AG08396 (cell line): ENCODE data around the gene GPR78.

Source experiments
- DNase-seq: peaks from one replicate; pipeline ENCODE4 v3.0.0; 2012; ENCODE audit warnings: low spot score, mixed read lengths

GPR78 gene

DNA sequence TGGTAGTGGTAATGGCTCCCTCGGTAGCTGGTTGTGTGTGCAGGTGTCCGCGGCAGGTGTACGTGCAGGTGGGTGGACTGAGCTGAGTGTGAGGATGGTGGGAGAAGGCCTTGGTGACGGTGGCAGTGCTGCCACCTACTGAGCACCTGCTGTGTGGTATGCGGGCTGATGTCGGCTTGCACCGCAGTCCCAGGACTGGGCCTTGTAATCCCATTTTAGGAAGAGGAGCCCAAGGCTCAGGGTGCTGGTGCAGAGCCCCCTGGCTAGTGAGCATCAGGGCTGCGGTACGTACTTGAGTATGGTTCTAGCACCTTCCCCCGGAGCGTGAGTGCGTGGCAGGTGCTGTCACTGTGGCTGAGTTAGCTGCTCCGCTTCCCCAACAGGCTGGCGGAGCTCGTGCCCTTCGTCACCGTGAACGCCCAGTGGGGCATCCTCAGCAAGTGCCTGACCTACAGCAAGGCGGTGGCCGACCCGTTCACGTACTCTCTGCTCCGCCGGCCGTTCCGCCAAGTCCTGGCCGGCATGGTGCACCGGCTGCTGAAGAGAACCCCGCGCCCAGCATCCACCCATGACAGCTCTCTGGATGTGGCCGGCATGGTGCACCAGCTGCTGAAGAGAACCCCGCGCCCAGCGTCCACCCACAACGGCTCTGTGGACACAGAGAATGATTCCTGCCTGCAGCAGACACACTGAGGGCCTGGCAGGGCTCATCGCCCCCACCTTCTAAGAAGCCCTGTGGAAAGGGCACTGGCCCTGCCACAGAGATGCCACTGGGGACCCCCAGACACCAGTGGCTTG, 6.7 kb downstream of the GPR78 start:
- no peak for DNase-seq

DNA sequence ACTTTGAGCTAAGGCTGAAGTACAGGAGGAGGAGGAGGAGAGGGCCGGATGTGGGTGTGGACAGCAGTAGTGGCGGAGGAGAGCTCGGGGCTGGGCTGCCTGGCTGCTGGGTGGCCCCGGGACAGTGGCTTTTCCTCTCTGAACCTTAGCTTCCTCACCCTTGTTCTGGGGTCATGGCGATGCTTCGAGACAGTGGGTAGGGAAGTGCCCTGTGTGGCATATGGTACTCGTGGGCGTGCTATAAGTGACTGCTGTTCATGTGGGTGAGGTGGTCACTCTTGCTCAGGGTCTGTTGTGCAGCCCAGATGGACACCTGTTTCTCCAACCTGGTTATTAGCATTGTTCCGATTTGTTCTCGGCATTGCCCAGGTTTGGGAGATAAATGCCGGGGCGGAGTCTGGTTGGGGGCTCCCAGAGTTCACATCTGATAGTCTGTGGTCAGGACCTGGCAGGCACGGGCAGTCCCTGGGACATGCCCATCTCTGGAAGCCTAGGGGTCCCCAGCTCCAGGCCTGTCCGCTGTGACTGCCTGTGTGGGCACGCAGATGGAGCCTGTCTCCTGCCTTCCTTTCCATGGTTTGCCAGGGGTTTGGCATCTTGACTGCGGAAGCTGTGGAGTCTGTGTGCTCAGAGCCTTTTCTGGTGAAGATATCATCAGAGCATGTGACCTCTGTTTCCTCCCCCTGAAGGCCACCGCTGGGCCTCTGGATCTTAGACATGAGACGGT, 7.4 kb downstream of the GPR78 start:
- no peak for DNase-seq

DNA sequence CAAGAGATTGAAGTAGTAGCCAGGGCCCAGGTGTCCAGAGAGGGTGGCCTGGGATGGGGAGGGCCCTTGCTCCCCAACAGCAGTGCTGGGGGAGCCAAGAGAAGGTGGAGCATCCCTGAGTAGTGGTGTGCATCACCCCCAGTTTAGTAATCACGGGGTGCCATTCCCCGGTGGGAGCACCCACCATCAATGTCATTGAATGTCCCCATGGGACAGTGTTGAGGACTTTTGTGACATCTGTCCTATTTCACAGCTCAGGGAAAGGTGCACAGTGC, 7.9 kb downstream of the GPR78 start:
- DNase-seq: no peak

DNA sequence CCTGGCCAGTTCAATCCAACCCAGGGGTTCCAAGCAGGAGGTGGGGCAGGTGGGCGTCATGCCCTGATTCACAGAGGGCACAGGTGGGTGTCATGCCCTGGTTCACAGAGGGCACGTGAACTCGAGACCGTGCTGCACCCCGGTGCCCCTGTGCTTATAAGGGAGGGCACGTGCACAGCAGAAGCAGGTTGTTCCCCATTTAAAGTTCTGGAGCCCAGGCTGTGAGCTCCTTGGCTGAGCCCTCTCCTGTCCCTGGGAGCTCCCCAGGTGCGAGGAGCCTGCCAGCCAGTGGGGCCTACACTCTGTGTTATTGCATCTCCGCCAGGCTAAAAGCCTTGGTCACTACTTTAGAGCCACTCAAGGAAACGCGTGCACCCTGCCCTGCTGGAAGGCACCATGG, 9.1 kb downstream of the GPR78 start:
- no peak for DNase-seq

DNA sequence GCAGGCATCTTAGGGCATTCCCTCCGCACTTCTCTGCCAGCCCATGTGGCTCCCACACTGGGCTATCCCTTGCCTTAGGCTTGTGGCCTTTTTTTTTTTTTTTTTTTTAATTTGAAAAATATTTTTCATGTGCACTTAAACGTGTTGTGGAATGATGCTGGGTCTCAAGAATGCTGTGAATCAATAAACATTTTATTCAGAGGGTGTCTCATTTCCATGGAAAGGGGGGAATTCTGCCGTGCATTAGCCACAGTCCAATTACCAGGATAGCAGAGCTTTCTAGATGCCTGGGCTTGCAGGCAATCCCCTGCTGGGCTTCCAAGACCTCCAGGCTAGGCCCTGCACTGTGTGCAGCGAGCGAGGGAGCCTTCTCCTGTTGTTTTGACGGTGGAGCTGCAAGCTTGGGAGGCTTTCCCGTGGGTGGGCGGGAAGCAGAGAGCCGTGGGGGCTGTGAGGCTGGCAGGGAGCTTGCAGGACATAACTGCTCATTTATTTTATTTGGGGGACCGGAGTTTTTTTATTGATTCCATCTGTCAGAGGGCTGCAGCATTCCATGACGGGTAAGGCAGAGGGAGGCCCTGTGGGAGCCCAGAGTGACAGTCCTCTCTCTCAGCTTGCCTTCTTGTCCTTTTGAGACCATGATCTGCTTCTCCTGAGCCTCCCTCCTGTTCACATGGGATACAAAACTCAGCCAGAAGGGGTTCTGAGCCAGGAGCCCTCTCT, 9.8 kb downstream of the GPR78 start:
- no peak for DNase-seq

DNA sequence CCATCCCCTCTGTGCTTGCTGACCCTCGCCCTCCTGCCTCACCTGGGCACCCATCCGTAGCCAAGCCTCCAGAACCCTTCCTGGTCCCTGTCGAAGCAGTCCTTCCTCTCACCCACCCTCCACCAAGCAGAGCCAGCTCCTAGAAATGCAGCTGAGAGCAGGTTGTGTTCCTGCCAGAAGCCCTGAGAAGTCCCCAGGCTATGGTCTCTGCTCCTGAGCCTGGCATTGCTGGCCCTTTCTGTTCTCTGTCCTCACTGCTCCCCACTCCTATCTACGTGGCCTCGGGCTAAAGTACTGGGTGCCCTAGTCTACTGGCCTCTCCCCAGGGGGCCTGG, 10.3 kb downstream of the GPR78 start:
- DNase-seq: no peak

DNA sequence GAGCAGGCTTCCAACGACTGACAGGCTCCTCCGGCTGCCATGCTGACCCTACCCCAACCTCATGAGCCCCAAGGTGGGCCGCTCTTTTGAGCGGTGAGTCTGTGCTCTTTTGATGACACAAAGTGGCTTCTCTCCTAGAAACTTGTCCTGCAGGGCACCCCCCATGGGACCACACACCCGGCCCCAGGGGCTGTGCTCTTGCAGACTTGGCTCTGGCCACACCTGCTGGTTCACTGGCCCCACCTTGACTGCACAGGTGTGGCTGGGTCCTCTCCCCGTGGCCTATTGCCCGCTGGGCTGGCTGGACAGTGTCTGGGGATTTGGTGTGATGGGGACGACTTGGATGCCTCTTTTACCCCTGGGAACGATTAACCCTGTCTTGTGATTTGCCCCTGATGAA, 10.9 kb downstream of the GPR78 start:
- DNase-seq: no peak

DNA sequence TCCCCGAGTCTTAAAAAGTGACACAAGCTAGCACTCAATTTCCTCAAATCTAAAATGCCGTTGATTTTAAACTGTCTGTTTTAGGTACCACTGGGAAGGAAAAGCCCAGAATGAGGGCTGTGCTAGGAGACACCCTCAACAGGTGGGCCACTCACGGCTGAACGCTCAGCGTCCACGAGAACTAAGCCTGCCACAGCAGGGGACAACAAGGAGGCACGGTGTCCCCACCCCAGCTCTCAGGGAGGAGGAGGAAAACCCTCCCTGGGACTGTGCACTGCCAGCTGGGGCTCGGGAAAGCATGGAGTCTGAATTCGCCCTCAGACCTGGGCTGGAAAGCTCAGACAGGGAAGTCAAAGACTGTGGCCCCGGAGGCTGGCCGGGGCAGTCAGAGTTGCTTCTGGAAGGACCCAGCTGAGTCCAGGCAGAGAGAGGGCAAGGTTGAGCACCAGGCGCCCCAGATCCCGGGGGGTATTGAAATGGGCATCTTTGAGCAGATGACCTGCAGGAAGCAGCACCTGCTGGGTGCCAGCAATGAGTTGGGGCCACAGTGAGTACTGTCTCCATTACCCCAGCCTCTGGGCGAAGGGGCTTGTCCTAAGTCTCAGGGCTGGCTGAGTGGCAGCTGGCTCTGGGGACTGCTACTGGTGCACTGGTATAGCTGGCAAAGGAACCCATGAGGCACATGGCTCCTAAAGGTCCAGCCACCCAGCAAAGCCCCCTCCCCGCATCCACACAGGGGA, 11.6 kb downstream of the GPR78 start:
- DNase-seq: no peak

DNA sequence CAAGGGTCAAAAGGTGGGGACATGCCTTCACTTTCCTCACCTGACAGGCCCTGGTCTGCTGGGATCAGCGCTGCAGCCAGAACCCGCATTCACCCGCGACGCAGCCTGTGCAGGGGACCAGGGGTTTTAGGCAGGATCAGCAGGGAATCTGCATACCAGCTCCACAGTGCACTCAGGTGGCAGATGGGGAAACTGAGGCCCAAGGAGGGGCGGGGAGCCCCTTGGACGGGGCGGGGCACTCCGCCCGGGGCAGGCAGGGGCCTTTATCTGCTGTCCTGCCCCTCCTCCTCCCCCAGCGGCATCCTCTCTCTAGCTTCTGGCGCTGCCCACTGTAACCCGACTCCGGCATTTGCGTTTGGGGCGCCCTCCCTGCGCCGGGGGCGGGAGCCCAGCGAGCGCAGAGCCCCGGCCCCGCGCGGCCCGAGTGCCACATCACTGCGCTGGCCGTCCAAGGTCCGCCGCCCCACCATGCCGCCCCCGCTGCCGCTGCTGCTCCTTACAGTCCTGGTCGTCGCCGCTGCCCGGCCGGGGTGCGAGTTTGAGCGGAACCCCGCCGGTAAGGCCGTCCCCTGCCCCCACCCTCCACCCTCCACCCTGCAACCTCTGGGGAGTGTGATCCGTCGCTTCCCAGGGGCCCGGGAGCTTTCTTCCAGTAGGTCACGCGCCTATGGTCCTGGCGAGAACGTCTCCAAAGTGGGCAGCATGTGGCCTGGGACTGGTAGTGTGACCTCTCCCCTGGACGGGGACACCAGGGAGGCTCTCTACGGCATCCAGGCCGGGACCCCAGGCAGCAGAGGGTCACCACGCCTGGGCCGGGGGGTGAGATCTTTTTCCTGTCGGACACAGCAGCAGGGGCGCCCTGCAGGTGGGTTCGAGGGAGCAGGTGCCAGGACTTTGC, 12.4 kb downstream of the GPR78 start, which contains the start of gene CPZ:
Gene CPZ (plus strand): TSS at position 400 of the 898 bp plus-strand sequence. CDS start 69 bp downstream, at position 469.
- DNase-seq: peak; percentile 68

DNA sequence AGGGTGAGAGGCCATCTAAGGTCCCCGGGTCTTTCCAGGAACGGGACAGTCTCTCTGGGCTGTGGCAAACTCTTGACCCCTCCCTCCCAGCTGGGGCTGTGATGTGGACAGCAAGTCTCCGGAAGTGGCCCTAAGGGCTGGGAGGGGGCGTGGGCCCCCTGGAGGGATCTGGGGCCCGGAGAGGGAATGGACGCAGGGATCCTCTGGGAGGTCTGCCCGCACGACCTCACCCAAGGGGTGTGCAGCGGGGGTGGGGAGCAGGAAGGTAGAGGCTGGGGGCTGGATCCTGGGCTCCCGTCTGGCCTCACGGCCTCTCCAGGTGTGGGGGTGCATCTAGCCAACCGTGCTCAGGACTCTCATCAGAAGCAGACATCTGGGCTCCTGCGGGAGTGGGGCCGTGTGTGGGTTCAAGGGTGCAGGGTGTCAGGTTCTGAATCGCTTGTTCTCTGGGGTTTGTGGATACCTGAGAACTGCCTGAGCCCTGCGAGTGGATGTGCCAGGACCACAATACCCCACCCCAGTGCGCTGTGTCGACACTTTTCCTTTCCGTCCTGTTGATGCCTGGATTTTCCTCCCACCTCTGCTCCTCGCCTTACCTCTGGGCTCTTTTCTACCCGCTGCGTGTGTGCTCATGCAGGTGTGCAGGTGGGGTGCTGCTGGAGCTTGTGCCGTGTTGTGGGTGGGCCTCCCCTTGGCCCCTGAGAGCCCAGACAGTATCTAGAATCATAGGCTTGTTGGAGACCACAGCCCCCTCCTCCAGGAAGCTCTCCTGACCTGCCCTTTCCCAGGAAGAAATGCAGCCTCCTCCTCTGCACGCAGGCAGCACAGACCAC, 13.3 kb downstream of the GPR78 start:
- no peak for DNase-seq

DNA sequence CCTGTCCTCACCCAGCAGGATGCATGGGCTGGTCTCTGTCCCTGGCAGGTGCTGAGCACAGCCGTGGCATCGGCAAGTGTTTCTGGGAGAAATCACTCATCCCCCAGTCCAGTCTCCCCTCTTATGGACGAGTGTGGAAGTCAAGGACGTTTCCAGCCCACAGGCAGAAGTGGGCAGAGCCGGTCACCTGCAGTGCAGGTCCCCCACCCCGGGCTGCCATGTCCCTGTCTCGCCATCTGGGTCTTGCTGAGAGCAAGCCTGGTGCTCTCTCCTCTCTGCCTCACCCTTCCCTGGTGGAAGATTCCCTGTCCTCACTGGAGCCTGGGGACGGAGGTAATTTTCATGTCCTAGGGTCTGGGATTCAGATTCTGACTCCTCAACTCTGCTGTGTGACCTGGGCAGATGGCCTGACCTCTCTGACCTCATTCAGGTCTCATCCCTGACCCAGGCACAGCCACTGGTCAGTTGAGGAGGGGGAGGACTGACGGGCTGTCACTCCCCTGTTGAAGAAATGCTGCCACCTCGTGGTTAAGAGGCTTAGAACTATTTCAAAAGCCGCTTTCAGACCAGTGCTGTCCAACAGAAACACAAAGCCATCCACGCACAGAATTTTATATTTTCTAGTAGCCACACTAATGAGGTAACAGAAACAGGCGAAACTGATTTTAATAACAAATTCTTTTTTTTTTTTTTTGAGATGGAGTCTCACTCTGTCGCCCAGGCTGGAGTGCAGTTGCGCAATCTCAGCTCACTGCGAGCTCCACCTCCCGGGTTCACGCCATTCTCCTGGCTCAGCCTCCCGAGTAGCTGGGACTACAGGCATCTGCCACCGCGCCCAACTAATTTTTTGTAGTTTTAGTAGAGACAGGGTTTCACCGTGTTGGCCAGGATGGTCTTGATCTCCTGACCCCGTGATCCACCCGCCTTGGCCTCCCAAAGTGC, 14.2 kb downstream of the GPR78 start:
- DNase-seq: peak; percentile 93

DNA sequence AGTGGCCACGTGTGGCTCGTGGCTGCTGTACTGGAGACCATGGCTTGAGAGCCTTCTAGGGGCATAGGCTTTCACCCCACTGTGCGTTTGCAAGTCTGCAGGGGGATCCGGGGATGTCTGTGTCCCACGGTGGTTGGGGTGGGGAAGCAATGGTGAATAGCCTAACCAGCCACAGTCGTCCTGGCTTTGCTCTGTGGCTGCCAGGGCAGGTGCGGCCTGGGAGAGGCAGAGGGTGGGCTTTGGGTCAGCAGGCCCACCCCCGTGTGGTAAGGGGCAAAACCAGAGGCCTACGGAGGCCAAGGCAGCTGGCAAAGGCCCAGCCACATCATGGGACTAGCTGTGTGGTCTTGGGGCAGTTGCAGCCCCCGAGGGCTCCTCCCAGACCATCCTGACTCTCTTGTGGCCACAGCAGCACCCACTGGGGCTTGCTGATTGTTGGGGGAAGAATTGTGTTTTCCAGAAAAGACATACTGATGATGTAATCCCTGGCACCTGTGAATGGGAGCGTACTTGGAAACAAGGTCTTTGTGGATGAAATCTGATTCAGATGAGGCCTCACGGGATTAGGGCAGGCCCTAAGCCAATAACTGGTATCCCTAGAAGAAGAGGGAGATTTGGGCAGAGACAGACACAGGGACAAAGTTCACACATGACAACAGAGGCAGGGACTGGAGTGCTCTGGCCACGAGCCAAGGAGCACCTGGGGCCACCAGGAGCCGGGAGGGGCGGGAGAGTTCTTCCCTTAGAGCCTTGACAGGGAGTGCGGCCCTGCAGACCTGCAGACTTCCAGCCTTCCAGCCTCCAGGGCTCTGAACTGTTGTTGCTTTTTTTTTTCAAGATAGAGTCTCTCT, 15.3 kb downstream of the GPR78 start:
- no peak for DNase-seq

DNA sequence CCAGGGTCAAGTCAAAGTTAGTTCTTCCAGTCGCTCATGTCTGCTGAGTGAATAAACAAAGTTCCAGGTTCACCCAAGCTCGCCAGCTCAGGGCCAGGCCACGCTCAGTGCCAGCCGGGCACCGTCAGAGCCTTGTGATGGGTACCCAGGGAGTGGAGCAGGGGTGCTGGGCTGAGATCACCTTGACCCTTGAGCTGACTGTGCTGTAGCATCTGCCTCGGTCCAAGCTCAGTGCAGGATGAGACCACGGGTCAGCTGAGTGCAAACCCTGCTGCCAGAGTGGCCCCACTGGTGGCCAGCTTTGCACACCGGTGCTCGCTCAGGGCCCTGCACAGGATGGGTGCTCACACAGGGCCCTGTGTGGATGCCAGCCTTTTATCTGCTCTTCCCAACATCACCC, 16.7 kb downstream of the GPR78 start:
- DNase-seq: no peak

DNA sequence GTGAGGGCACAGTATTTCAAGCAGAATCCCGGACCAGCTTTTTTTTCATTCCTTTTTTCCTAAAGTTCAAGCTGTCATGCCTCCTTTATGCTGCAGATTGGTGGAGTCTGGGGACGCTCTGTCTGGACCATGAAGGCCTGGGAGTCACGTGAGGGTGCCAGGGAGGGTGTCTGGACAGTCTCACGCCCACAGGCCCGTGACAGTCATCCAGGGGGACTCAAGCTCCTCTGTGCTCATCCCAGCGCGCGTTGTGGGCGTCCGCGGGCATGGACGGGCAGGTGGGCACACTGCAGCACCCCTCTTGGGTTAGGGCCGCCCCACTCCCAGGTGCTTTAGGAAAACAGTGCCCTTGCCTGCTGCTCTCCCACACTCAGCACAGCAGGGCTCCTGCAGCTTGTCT, 17.1 kb downstream of the GPR78 start:
- no peak for DNase-seq

DNA sequence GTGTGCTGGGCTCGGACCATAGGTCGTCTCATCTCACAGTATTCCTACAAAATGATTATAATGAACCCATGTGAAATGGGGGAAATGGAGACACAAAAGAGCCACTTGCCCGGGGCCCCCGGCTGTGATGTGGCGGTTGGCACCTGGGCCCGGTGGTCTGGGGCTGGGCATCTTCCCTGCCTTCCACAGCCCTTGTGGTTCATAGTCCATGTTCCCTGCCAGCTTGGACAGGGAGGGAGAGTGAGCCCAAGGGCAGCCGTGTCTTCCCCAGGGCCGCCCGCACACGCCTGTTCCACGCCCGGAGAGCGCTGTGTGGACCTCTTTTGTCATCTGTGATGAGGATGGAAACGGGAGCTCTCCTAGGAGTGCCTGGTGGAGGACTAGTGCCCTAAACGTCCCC, 17.6 kb downstream of the GPR78 start:
- no peak for DNase-seq

DNA sequence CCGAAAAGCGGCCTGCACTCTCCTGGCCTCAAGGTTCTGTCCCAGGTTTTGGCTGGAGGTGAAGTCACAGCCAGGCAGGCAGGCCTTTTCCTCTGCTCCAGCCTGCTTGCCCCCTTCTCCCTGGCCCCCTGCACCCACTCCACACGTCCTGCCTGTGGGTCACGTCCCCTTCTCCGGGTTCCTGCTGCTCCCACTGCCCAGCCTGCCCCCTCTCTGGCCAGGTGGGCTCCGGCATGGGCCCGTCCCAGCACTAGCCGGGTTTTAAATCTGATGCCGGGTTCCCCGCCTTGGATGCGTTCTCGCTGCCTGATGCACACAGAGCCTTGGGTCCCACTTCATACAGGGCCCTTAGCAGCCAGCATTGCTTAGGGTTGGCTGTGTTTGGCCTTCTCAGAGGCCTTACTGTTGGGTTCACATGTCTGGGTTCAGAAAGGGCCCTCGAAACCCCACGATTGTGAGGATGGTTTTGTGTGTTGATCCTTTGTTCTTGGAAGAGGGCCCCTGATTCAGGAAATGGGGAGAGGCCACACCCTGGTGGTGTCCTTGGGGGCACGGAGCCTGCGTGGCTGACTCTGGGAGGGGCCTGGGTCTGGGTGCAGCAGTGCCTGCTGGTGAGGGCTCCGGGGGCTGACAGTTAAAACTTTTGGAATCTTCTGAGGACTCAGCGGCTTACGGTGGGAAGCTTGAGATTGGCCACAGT, 18.3 kb downstream of the GPR78 start:
- DNase-seq: no peak

DNA sequence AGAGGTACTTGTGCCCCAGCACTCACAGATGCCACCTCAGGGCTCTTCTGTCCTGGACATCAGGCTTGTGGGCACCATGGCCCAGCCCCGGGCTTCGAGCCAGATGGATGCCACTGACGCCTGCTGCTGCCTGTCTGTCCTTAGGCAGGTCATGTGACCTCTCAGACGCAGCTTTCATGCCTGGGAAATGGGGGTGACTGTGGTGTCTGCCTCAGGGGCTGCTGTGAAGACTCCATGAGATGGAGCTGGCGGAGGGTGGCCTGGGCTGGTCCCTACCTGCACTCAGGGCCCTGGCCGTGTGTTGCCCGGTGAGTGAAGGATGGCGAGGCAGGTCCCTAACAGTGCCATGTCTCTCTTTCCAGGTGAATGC, 18.9 kb downstream of the GPR78 start:
- no peak for DNase-seq

DNA sequence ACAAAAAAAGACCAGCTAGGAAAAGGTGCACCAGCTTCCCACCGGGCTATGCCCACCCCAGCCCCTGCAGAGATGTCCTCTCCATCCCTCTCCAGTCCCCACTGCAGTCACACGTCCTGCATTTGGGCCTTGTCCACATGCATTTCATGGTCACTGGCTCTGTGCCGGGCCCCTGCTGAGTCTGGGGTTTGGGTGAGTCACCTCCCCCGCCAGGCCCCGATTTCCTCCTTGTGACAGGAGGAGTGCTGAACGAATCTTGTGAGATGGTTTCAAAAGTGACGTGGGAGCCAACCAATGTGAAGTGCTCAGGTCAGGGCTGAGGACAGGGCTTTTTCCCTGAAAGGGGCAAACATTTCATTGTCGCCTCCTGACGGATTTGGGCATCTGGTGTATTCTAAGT, 19.5 kb downstream of the GPR78 start:
- DNase-seq: peak; percentile 85
